Activated CD4-positive, alpha-beta T cell treated with anti-CD3 and anti-CD28 coated beads, Interleukin-2, amount 50 U/mL, for 4 hours (primary cell): ENCODE measurements around the gene ADCY1.

Experiments
- DNase-seq, 2 experiments: peaks; one replicate each; pipeline ENCODE4 v3.0.0-alpha.2; 2020

Gene ADCY1

DNA sequence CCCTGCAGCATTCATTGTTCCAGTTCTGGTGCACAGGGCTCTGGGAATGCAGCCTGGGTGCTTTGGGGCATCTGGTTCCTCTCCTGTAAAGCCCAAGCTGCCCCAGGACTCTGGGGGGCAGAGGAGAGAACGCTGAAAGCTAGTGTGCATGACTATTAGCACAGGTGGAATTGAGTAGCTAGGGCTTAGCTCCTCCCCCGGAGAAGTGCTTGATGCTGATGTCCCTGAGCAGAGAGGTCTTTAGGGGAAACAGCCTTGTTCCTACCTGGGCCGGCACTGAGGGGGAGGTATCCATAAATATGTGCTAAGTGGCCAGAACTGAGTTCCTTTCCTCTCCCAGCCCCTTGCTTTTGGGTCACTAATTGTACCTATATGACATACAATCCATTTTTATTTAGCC, 3.9 kb downstream of the ADCY1 start:
- no peak for DNase-seq

DNA sequence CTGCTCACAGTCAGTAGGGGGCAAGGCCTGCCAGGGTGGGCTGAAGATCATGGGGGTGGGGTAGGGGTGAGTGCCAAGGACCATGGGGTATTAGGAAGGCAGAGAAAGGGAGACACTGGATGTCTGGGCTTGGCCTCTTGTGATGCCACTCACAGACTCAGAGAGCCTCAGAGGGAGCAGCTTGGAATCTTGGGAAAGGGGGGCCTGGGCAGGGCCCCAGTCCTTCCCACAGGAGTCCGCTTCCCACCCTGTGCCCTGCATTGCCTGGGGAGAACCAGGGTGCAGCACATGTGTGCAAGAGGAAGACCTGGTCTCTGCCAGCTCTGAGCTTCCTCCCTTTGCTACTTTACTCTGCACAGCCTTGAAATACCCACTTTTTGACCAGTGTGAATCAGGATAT, 4.3 kb downstream of the ADCY1 start:
- DNase-seq = no peak

DNA sequence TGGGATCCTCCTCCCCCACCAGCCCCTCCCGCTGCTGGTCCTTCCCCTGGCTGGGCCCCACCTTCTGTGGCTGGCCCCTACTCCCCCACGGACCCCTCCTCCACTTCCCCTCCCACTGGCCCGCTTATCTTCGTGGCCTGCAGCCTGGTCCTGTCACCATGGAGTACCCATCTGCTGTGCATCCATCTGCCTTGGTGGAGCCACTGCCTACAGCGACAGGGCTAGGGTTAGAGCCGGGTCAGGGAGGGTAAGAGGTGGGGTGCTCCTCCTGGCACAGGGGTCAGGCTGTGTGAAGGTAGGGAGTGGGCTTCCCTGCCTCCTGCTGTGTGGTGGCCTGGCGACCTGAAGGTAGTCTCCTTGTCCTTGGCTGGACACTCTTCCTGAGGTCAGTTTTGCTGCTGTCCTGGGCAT, 5.2 kb downstream of the ADCY1 start:
- DNase-seq = no peak

DNA sequence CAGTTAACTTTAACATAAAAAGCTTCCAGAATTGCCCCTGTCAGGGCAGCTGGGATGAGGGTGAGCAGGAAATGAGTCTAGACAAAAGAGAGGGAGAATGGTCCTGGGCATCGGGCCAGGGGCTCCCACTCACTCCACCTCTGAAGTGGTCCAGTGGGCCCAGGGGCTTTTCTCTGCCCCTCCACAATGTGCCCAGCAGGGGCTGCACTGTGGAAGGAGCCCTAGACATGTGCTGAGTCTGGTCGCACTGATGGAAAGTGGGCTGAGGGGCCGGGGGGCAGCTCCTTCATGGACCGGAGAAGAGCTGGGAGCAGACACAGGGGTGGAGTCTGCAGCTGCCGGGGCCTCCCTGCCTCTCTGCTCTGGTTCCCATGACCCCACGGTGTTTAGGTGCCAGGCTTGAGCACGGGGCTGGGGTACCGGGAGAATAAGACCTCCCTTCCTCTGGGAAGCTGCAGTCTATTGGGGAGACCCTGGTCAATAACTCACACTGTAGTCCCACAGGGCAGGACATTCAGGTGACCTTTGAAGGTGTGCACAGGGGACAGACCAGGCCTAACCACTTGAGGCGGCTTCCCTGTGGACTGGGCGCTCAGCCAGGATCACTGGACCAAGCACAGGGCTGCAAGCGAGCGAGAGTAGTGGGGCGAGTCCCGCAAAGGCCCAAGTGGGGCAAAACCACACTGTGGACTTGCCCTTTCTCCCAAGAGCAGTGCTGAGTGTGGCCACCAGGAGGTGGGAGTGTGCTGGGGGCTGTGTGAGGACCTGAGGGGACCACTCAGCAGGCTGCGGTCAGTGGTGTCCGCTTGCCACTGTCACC, 6.1 kb downstream of the ADCY1 start:
- no peak for DNase-seq

DNA sequence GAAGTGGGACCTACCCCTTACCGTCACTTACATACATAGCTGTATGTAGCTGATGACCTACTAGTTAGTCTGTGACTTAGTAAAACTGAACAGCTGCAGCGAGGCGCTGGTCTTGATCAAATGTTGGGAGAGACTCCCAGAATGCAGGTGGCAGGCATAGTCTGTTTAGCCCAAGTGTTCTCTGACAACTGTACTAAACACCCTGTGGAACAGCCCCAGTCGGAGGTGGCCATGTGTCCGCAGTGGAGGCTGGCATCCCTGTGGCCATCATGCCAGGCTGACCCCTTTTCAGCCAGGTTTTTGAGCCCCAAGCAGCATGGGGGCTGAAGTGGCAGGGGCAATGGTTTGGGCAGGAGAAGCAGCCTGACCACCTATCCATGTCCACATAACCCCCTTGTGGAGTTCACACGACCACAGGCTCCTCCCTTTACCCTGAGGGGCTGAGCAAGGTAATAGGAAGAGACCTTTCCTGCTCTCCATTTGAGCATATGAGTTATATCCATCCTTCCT, 7.2 kb downstream of the ADCY1 start:
- no peak for DNase-seq

DNA sequence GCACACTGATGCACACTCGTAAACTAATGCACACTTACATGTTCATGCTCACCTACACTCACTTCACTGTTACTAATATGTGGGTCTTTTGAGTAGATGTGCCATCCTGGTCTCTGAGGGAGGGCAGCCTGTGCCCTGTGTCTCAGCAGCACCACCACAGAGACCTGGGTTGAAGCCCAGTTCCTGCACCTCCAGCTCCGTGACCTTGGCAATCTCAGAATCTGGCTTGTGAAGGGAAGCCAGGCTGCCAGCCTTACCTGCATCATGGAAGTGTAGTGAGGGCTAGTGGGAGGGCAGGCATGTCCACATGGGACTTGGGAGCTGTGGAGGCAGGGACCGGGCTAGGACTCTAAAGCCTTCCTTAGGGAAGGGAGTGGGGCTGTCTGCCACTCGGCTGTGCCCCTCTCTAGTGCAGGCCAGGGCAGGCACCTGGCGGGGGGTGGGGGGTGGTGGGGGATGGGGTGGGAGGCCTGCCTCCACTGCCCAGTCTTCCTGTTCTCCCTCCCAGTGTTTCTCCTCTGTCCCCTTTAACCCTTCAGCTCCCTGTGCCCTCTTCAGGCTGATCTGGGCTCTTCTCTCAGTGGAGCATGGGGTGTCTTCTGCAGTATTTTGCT, 8.1 kb downstream of the ADCY1 start:
- no peak for DNase-seq

DNA sequence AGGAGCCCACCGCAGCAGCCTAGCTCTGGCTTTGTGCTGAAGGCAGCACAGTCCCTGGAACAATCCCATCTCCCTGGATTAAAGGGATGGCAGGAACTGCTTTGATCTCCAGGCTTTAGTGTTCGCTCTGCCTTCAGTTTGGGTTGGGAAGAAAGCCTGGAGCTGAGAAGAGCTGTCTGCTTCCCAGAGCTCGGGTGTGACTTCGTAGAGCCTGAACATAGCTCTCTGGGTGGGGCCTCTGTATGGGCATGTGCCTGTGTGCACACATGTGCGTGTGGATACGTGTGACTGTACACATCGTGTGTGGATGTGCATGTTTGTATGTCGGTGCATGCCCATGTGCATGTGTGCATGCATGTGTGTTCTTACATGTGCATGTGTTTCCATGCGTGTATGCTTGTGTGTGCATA, 8.7 kb downstream of the ADCY1 start:
- DNase-seq = no peak

DNA sequence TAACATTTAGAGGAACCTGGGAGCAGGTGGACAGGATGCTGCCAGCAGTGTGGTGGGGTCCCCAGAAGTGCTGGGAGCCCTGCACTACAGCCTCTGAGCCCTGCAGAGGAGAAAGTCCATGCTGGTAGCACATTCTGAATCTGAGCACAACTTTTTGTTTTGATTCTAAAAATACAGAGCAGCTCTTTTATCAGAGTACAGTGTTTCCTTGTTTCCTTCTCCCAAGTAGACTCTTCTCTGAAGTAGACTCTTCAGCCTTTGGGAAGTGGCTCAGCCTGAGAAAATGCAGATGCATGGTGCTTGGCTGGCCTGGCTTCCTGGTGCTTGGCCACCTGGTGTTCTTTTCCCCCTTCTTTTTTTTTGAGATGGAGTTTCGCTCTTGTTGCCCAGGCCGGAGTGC, 9.1 kb downstream of the ADCY1 start:
- no peak for DNase-seq

DNA sequence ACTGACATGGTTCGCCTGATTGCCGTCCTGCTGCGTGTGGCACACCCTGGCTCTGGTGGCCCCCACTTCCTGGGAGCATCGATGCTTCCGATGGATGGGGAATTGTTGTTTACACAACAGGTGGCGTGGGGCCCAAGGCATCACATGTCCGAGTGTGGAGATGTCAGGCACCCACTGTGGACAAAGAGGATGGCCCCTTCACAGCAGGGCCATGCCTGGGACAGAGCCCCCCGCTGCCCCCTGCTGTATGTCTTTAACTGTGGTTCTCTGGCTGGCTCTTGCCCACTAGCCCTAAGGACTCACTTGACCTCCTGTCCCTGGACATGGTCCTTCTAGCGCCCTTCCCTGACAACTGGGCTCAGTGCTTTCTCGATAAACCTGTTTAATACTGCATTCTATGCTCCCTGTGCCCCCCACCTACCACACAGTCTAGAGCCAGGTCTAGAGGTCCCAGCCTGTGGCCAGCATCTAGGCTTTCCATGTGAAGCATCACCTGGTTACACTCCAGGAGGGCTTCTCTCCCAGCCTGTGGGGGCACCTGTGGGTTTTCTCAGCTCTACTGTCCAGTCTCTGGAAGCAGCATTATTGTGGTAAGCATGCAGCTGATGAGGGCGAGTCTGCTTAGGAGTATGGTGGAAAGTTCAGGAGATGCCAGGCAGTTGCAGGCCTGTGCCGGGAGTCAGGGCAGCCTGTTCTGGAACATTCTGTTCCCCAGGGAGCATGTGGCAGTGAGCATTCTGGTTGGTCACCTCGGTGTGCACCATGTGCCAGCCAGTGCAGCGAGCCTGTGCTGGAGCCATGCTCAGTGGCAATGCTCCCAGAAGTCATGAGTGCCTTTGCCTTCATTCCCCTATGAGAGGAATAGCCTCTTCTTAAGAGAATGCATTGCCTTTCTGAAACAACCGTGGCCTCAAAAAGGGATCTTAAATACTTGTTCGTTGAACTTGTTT, 10.4 kb downstream of the ADCY1 start:
- no peak for DNase-seq

DNA sequence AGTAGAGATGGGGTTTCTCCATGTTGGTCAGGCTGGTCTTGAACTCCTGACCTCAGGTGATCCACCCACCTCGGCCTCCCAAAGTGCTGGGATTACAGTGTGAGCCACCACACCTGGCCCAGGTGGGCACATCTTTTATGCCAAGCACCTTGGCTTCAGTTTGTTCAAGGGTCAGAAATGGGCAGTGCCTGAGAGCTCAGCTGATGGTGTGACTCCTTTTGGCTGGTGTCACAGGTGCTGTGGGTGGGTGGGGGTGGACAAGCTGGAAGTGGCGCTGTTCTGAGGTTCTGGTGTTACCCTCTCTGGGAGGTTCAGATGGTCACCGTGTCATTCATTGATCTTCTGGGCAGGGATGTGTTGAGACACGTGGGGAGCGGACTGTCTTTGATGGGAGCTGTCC, 11.5 kb downstream of the ADCY1 start:
- DNase-seq = no peak

DNA sequence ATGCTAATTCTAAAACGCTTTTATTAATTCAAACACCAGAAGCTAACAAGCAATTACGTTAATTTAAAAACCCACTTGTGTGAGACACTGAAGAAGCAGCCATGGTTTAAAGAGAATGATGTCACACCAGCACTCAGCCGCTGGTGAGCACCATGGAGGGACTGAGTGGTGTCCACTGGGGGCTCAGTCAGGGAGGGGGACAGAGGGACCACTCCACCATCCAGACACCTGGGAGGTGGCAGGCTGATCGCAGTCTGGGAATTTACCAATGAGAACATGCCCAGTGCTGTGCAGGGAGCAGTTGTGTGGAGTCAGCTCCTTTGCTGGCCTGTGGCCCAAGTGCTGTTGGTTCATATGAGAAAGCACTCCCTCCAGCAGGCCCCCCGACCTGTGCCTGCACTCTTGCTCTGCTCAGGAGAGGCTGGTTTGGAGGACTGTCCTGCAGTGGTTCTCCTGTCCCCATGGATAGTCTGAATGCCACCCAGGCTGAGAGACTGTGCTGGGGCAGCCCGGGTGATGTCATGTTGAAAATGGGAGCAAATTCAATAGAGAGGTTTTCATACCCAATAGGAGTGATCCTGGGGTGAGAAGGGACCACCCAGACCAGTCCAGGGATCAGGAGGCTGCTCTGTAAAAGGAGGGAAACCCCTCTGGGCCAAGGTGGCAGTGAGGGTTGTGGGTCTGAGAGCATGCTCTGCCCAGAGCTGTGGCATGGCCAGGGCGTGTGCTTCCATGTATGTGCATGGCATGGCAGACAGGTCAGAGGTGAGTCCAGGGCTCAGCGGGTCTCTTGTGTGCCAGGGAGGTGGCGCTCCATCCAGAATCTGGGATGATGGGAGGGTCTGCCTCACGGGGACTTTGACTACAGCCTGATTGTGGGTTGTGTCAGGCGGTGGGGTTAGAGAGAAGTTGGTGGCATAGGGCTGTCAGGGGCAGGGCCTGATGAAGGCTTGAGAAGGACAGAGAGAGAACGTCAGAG, 12.7 kb downstream of the ADCY1 start:
- no peak for DNase-seq

DNA sequence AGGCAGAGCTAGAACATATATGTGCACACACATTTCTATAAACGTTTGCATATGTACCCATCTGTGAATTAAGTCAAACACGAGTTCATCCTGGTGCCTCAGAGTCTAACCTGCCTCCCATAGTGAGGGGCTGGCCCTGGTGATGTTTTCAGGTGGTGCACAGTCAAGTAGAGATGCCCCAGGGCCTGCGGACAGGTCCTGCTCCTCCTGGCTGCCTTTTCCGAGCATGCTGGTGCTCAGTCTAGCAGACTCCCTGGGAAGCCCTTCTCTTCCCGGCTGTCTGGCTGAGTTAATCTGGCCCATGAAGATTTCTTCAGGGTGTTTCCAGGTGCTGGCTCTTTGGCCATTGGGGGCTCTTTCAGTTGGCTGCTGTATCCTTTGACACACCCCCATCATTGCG, 14.3 kb downstream of the ADCY1 start:
- DNase-seq = no peak

DNA sequence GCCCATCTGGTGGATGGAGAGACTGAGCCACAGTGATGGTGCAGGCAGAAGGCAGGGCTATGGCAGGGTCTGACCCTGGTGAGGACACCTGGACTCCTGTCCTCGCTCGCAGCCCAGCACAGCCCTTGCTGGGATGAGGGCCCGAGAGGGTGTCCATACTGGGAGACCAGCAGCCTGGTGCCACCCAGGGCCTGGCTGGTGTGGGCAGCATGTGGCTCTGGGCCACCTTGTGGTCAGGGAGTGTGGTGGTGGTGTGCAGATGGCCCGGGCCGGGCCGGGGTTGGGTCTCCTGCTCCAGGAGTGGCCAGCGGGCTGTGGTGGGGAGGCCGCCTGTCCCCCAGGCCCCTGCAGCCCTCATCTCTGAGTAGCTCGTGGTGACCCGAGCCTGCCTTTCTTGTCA, 14.9 kb downstream of the ADCY1 start:
- no peak for DNase-seq

DNA sequence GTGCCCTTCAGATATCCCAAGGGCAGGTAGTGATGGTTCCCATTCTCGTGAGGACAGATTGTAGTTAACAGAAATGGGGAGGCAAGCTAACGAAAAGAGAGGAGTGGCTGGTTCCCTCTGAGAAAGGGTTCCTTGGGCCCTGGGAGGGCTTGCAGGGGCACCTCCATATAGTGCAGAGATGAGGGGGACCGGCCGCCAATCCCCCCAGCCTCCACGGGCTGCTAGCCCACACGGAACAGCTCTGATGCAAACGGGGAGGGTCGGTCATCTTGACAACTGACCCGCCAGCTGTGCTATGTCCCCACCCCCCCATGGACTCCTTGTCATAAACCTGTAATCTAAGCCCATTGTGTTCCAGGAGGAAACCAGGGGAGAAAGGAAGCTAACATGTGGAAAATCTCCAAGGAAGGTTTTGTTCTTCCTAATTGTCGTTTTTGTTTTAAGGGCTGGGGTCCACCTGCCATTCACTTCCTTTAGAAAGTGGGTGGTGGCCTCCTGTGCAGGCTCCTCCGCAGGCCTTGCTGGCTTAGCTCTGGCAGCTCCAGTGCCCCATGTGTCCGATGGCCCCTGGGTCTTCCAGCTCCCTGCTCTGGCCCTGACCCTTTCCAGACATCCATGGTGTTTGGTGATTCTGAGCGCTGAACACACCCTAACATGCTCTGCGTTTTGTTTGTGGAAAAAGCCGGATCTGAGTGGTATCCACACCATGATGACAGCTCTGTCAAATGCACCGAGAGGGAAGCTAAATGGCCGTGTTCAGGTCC, 15.9 kb downstream of the ADCY1 start:
- DNase-seq = no peak

DNA sequence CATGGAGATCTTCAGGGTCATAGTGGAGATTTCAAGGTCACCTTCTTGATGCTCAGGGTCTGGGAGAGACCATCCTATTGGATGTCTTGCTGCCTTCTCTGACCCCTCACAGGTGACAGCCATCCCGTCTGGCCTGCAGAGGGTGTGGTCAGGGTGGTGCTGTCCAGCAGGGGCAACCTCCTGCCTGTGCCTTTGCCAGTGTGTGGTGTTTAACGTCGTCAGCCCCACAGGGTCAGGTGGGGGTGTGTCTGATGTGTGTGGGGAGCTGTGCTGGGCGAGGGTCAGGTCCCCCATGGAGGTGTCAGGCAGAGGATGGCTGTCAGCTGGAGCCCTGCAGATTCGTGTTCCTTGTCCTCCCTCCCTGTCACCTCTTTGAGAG, 16.5 kb downstream of the ADCY1 start:
- no peak for DNase-seq

DNA sequence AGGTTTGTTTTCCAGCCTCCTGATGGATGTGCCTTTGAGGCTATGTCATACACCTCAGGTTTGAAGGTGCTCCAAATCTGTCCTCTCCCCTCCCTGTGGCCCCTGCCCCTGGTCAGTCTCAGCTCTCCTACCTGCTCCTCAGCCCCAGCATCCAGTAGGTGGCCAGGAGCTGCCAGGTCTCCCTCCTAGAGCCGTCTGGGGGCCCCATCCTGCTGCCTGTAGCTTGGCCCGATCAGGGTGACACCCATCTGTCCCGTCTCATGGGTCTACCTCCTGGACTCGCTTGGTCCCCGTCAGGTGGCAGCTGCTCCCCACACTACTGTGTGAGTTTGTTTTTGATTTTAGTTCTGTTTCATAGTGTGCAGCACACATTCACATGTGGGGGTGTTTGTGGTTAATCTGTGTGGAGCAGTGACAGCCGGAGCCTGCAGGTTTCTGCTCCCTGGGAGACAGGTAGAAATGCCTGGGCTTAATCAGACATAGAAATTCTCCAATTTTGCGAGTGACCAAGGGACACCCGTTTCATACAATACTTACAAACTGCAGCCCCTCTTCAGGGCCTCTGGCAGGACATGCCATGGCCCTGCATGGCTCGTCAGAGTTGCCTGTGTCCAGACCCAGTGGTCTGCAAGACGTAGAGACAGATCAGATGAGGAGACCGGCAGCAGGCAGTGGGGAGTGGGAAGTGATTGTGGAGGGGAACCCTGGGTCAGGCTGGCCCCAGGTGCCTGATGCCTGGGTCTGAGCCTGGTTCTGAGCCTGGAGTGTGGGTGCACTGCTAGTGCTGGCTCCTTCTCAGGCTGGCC, 17.1 kb downstream of the ADCY1 start:
- no peak for DNase-seq

DNA sequence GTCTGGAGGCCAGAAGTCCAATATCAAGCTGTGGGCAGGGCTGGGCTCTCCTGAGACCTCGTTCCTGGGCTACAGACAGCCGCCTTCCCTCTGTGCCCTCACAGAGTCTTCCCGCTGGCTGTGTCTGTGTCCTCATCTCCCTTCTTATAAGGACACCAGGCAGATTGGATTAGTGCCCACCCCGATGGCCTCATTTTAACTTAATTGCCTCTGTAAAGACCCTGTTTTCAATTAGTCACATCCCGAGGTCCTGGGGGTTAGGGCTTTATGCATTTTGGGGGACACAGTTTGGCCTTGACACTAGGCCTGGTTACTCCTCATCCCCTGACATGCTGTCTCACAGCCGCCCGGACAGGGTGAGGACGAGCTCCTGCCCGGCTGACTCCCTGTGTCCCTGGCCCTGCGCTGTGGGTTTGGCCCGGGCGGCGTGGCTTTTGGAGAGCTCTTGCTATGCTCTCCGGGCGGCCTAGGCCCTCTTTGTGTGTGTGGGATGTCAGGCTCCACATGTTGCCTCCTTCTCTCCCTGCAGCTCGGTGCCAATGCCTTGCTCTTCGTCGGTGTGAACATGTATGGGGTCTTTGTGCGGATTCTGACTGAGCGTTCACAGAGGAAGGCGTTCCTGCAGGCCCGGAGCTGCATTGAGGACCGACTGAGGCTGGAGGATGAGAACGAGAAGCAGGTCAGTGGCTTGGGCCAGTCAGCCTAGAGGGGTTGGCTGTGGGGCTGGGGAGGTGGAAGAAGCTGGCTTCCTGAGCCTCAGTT, 18.2 kb downstream of the ADCY1 start:
- DNase-seq = no peak

DNA sequence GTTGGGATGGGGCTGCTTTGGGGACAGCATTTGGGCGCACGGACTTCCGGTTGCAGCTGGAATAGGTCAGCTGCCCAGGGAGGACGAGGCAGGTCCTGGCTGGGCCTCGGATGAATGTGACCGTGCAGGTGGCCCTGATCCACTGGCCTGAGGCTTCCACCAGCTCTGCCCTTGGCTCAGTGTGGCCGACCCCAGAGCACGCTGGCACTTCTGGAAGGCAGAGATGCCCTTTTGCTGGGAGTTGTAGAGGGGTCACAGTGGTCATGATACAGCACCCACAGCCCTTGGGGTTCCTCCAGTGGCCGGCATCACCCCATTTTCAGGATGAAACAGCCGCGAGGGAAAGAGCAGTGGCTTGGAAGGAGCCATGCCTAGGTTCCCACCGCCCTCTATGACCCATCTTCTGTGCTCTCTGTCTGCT, 19.0 kb downstream of the ADCY1 start:
- DNase-seq = no peak

DNA sequence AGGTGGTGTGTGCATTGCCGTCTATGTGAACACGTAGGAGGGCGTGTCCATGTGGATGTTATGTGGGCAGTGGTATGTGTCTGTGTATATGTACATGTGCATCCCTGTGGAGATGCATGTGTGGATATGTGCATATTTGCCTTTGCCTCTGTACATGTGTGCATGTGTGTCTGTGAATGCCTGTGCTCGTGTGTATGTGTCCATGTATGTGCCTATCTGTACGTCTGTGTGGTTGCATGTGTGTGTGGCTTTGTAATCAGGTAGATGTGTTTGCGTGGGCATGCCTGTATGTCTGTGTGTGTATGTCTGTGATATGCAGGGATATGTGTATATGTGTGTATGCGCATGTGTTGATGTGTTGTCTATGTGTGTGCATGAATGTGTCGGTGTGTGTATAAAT, 19.7 kb downstream of the ADCY1 start:
- DNase-seq = no peak
